HG03439 (cell line): Measurements from ENCODE around the gene AUTS2.

Experiments
- ATAC-seq: cut with Tn5 transposase; IDR thresholded peaks from one replicate; pipeline ENCODE4 v1.9.1; 2021; ENCODE audit warnings: mild to moderate bottlenecking, moderate library complexity; ENCODE audit not compliant: unreplicated experiment

Gene AUTS2

GRCh38 chr7:70389531-70390151, 791.4 kb downstream of the AUTS2 start:
- ATAC-seq: no peak

GRCh38 chr7:70390251-70390650, 792.0 kb downstream of the AUTS2 start:
- ATAC-seq: no peak

GRCh38 chr7:70392256-70392876, 794.1 kb downstream of the AUTS2 start:
- ATAC-seq: no peak

GRCh38 chr7:70392877-70393435, 794.7 kb downstream of the AUTS2 start:
- ATAC-seq: no peak

- ATAC-seq: no peak
Measured at GRCh38 chr7:70393956-70394355, 795.7 kb downstream of the AUTS2 start.

GRCh38 chr7:70400829-70401380, 802.6 kb downstream of the AUTS2 start:
- no peak for ATAC-seq

GRCh38 chr7:70402069-70402468, 803.8 kb downstream of the AUTS2 start:
- ATAC-seq: no peak

- ATAC-seq: no peak
Measured at GRCh38 chr7:70405241-70405640, 807.0 kb downstream of the AUTS2 start.

GRCh38 chr7:70406186-70406949, 808.1 kb downstream of the AUTS2 start:
- no peak for ATAC-seq

GRCh38 chr7:70406950-70407209, 808.6 kb downstream of the AUTS2 start:
- ATAC-seq: no peak

- ATAC-seq: no peak
Measured at GRCh38 chr7:70408477-70408876, 810.2 kb downstream of the AUTS2 start.

- no peak for ATAC-seq
Measured at GRCh38 chr7:70408891-70409290, 810.6 kb downstream of the AUTS2 start.

- ATAC-seq: no peak
Measured at GRCh38 chr7:70410134-70410750, 812.0 kb downstream of the AUTS2 start.

- ATAC-seq: no peak
Measured at GRCh38 chr7:70414368-70414767, 816.1 kb downstream of the AUTS2 start.

GRCh38 chr7:70415179-70415972, 817.1 kb downstream of the AUTS2 start:
- peak; percentile 76 for ATAC-seq

- no peak for ATAC-seq
Measured at GRCh38 chr7:70416347-70416985, 818.2 kb downstream of the AUTS2 start.

- no peak for ATAC-seq
Measured at GRCh38 chr7:70416986-70417655, 818.8 kb downstream of the AUTS2 start.

GRCh38 chr7:70419526-70420380, 821.5 kb downstream of the AUTS2 start:
- no peak for ATAC-seq

GRCh38 chr7:70420381-70420662, 822.0 kb downstream of the AUTS2 start:
- no peak for ATAC-seq
